ENCODE measurements around the gene MT3.

Gene MT3

GRCh38 chr16:56631832-56632155 lies 42.5 kb downstream of the MT3 start:
- no peak for DNase-seq

GRCh38 chr16:56632156-56632847 lies 43.0 kb downstream of the MT3 start, which contains the start of gene MT1M:
MT1M (plus strand) TSS chr16:56632659; CDS start chr16:56632732, 73 bp downstream.
- DNase-seq = no peak

- DNase-seq = no peak
Measured at GRCh38 chr16:56632848-56633365, 43.6 kb downstream of the MT3 start.

- DNase-seq = no peak
Measured at GRCh38 chr16:56633535-56633934, 44.2 kb downstream of the MT3 start.

GRCh38 chr16:56634715-56635440 lies 45.5 kb downstream of the MT3 start:
- no peak for DNase-seq

- DNase-seq = no peak
Measured at GRCh38 chr16:56635441-56635967, 46.2 kb downstream of the MT3 start.

- no peak for DNase-seq
Measured at GRCh38 chr16:56636616-56637413, 47.5 kb downstream of the MT3 start.

GRCh38 chr16:56637814-56638750 lies 48.8 kb downstream of the MT3 start, which contains the start of gene MT1A:
MT1A (plus strand) TSS chr16:56638666; CDS start chr16:56638739, 73 bp downstream.
- DNase-seq = no peak

GRCh38 chr16:56639045-56639444 lies 49.7 kb downstream of the MT3 start:
- no peak for DNase-seq

GRCh38 chr16:56640076-56640475 lies 50.7 kb downstream of the MT3 start:
- no peak for DNase-seq
